Measurements from ENCODE around the gene BNIP5. TPM values are rescaled to one million over a fixed set of nuclear protein-coding genes. Genes with fewer than 3 reads are reported as not detected.

Gene BNIP5
- total RNA-seq, 1 experiment from 2014 or later, result not detected

DNA sequence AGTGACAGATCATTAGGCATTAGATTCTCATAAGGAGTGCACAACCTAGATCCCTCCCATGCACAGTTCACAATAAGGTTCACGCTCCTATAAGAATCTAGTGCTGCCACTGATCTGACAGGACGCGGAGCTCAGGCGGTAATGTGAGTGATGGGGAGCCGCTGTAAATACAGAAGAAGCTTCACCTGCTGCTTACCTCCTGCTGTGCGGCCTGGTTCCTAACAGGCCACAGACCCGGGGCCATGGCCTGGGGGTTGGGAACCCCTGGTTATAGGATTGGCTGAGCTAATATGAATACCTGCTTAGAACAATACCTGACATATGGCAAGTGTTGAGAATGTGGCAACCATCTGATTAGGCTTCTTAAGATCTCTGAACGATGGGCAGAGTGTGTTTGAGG, 64.5 kb downstream of the BNIP5 start:
- no peaks in the 10 kb centered on the region for H3K9me3 ChIP-seq
- H3K27me3 ChIP-seq, result no peaks in the 10 kb centered on the region
- DNase-seq, result no peak
- no peak overlapping the region for H3K4me3 ChIP-seq
- H3K36me3 ChIP-seq, result no peaks in the 10 kb centered on the region

DNA sequence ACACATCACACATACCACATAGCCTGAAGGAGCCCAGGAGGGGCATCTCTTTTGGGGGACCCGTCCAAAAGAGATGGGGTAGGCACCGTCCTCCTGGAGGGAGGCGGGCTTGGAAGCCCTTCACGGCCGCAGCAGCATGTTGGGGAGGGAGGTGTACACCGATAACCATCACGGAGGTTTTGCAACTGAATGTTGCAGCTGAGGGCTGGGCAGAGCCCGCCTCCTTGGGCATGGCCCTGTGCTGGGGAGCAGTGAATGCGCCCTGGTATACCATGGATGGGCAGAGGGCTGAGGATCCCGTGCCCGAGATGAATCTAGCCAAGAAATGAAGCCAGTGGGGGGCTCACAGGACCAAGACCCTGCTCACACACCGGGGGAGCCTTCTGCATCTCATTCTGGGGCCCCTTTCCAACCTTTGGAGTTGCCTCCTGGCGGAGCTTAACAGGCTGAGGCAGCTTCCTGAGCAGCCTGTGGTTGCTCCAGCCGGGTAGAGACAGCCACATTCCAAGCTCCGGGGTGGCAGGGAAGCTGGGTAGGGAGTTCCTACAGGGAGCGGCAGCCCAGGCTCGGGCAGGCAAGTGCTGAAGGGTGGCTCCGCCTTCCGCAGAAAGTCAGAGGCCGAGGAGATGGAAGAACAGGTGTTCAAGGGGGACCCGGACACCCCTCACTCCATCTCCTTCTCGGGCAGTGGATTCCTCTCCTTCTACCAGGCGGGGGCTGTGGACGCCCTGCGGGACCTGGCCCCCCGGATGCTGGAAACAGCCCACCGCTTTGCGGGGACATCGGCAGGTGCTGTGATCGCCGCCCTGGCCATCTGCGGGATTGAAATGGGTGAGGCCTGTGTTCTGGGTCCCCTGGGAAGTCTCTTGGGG, 66.6 kb downstream of the BNIP5 start, which contains the start of gene PNPLA1:
Gene PNPLA1, plus strand, starts transcription at position 227 of the 872 bp plus-strand sequence. Its CDS starts 400 bp downstream, at position 627.
- Histone ChIP-seq H3K9me3 (no peaks in the 10 kb centered on the region), H3K4me3 (no peak within 1 kb of the TSS), H3K36me3 (no peaks in the 10 kb centered on the region), H3K27me3 (no peaks in the 10 kb centered on the region)
- no peak for DNase-seq

DNA sequence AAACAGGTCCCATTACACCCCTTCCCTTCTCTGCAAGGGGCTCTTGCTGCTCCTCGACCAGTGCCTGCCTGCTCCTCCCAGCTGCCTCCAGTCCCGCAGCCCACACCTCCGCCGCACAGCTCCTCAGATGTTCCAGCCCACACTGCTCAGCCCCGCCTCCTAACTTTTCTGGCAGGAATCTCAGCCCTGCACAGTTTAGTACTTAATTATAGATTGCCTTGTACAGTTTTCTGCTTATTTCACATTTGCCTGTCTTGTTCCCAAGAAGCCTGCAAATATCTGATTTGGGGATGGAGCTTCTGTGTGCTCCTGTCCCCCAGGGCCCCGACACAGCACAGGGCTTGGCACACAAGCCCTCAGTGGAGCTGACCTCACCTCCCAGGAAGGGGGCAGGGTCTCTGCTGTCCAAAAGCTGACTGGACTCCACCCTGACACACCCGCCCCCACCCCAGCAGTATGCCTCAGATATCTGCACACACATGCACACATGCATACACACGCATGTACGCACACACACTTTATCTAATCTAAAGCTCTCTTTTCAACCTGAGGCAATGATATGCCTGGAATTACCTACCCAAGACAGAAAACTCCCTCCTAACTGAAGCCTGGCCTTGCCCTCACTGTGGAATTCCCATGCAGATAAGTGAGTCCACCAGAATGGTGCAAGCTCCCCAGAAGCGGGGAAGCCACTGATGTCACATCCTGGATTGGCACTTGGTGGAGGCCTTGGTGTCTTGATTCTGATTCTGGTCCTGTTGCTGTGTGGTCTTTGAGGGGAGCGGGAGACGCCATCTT, 68.0 kb downstream of the BNIP5 start:
- no peak for DNase-seq
- Histone ChIP-seq H3K36me3 (no peaks in the 10 kb centered on the region), H3K9me3 (no peaks in the 10 kb centered on the region), H3K27me3 (0 out of 2 replicates have a peak, but pooled peaks cover 2% of the 10 kb centered on the region), H3K4me3 (no peak overlapping the region)

DNA sequence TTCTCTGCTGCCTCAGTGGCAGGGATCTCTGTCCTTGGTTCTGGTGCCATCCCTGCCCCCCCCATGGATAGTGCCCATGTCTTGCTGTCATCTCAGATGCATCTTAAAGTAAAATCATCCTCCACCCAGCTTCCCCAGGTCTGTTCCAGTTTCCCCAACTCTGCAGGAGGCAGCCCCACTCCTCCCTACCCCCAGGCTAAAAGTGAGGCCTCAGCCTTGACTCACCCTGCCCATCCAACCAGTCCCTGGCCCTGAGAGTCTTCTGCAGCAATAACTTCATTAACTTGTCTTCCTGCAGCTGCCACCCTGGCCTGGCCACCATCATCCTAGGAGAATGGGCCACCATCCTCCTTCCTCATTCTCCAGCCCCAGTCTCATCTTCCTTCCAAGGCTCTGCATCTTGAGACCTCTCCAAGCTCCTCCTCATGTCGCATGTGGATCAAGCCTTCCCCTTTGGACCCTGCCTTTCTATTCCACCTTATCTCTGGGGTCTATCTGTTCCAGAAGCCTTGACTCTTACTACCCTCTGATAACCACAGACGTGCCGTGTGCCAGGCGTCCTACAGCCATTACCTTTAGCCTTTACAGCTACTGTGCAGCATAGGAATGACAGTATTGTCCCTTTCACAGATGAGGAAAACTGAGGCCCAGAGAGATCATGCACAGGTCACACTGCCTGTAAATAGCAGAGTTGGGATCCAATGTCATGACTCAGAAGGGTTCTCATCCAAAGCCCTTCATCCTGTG, 68.8 kb downstream of the BNIP5 start:
- no peak for DNase-seq
- Histone ChIP-seq H3K36me3 (no peaks in the 10 kb centered on the region), H3K4me3 (no peak overlapping the region), H3K9me3 (no peaks in the 10 kb centered on the region), H3K27me3 (0 out of 2 replicates have a peak, but pooled peaks cover 2% of the 10 kb centered on the region)

DNA sequence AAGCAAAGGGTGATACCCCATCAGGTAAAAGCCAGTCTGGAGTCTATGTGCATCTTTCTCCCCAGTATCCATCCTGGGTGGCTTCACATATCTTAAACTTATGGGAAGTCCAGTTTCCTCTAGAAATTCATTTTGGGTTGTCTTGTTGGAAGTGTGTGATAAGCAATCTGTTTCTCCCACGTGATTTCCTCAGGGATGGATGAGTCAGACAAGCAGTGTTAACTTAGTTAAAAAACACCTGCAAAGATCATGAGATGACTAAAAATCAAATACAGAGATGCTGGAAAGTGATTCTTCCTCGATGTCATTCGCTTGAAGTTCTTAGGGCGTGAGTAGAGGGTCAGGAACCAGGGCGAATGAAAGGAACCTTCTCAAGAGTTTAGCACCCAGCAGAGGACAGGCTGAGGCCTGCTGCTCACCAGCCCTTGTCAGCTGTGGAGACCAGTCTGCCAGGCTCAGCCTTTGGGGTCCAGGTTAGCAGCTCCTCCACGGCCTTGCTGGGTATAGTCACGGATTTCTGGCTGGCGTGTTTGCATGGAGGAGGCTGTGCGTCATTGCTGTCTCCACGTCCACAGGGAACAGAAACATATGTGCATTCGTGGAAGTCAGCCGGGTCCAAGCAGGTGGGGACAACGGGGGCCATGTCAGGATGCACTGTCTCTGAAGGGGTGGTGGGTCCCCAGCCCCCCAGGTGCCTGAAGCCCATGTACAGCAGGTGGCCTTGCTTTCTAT, 69.6 kb downstream of the BNIP5 start:
- no peaks in the 10 kb centered on the region for H3K9me3 ChIP-seq
- H3K27me3 ChIP-seq, result 0 out of 2 replicates have a peak, but pooled peaks cover 5% of the 10 kb centered on the region

More for the DNA sequence above, 69.6 kb downstream of the BNIP5 start:
- no peak overlapping the region for H3K4me3 ChIP-seq
- no peak for DNase-seq
- no peaks in the 10 kb centered on the region for H3K36me3 ChIP-seq

Other genes with a start within 250 kb of the BNIP5 start
- 0.37 and 0.99 TPM in 2 replicates for gene MAPK13, start 206.4 kb downstream of the BNIP5 start, total RNA-seq (2014; rRNA removed; shearing (Covaris generic); ENCODE audit: low replicate concordance)
- gene BRPF3, start 140.1 kb downstream of the BNIP5 start, total RNA-seq (2014; rRNA removed; shearing (Covaris generic); ENCODE audit: low replicate concordance), result 6.9 and 11.7 TPM in 2 replicates
- not detected in 2 replicates for gene PNPLA1, start 66.8 kb downstream of the BNIP5 start, total RNA-seq (2014; rRNA removed; shearing (Covaris generic); ENCODE audit: low replicate concordance)
- gene ETV7, start 50.8 kb upstream of the BNIP5 start, total RNA-seq (2014; rRNA removed; shearing (Covaris generic); ENCODE audit: low replicate concordance), result 0.82 TPM in 1 of 2 replicates, not detected in the other
- not detected in 2 replicates for gene PXT1, start 106.0 kb upstream of the BNIP5 start, total RNA-seq (2014; rRNA removed; shearing (Covaris generic); ENCODE audit: low replicate concordance)
- 41.0 and 61.1 TPM in 2 replicates for gene KCTD20, start 106.1 kb upstream of the BNIP5 start, total RNA-seq (2014; rRNA removed; shearing (Covaris generic); ENCODE audit: low replicate concordance)
- 13.8 and 17.3 TPM in 2 replicates for gene STK38, start 210.6 kb upstream of the BNIP5 start, total RNA-seq (2014; rRNA removed; shearing (Covaris generic); ENCODE audit: low replicate concordance)

Data from MG63 (cell line).